ENCODE data around the gene ZGRF1.

GRCh38 chr4:112680996-112681395 is 44.3 kb upstream of the ZGRF1 start:
- no peak for TF ChIP-seq CTCF (IDR thresholded peaks at IDR 0.05)
- no peak for TF ChIP-seq POLR2A (IDR thresholded peaks at IDR 0.05)

All from sigmoid colon (tissue), 3 donors.